H1 (cell line): ENCODE data around the gene CCDC191. TPM values are rescaled to one million over a fixed set of nuclear protein-coding genes. Genes with fewer than 3 reads are reported as not detected.

ENCODE experiments used
- CTCF ChIA-PET: fragments of 300-600 bp; sonication (Branson Sonifier 250); formaldehyde crosslinking; loops from one replicate; lab custom pipeline; 2021; ENCODE audit not compliant: partially characterized antibody; lab: Charles Lee
- POLR2A ChIA-PET: fragments of 300-600 bp; sonication (Branson Sonifier 250); formaldehyde crosslinking; loops from one replicate; lab custom pipeline; 2021; ENCODE audit warnings: inconsistent platforms; ENCODE audit not compliant: partially characterized antibody; lab: Charles Lee
- DNase-seq, 2 experiments: peaks; one replicate each; pipeline versions ENCODE4 v3.0.0 to v3.0.0-alpha.2; 2010 to 2022; ENCODE audit warnings: low spot score in 2 of 2, low read depth in 1 of 2, mixed read lengths in 1 of 2
- FAIRE-seq: peaks from 2 replicates; lab custom pipeline; 2011; peaks lifted over from hg19 to GRCh38; lab: Jason Lieb, UNC
- H2AFZ ChIP-seq: 2 replicates; pipeline ENCODE4 v1.8.1; 2012; ENCODE audit warnings: low read length, inconsistent platforms
- H2AK5ac ChIP-seq: 2 replicates; pipeline ENCODE4 v1.6.1; 2013; ENCODE audit warnings: low read depth, low read length
- H2BK120ac ChIP-seq: replicated peaks from 2 replicates; pipeline ENCODE3; 2013; ENCODE audit warnings: low read depth, low read length, inconsistent platforms
- H2BK12ac ChIP-seq: 2 replicates; pipeline ENCODE4 v1.6.1; 2013; ENCODE audit warnings: low read depth, low read length
- H2BK15ac ChIP-seq: 2 replicates; pipeline ENCODE4 v1.6.1; 2013; ENCODE audit warnings: low read length
- H2BK20ac ChIP-seq: 2 replicates; pipeline ENCODE4 v1.6.1; 2013; ENCODE audit warnings: low read length
- H2BK5ac ChIP-seq: 2 replicates; pipeline ENCODE4 v1.6.1; 2013; ENCODE audit warnings: low read depth, low read length
- H3K14ac ChIP-seq: 2 replicates; pipeline ENCODE4 v1.6.1; 2013; ENCODE audit warnings: inconsistent platforms; ENCODE audit not compliant: insufficient read length
- H3K18ac ChIP-seq: 2 replicates; pipeline ENCODE4 v1.6.1; 2013; ENCODE audit warnings: low read length; ENCODE audit errors: extremely low read depth
- H3K23ac ChIP-seq: 2 replicates; pipeline ENCODE4 v1.6.1; 2013; ENCODE audit warnings: inconsistent platforms; ENCODE audit not compliant: insufficient read length
- H3K23me2 ChIP-seq: 2 replicates; pipeline ENCODE4 v1.6.1; 2013; ENCODE audit warnings: low read depth, low read length
- H3K27ac ChIP-seq: 2 replicates; pipeline ENCODE4 v1.6.1; 2011; ENCODE audit warnings: low read depth, low read length, inconsistent platforms
- H3K27me3 ChIP-seq, 4 experiments: replicated peaks in 1 of 4; 1 replicate in 1 of 4; 2 replicates in 3 of 4; pipeline versions ENCODE4 v1.6.1 to v1.8.1; 2011 to 2013; ENCODE audit warnings: low read length in 3 of 4, mild to moderate bottlenecking in 3 of 4, inconsistent platforms in 2 of 4, mixed read lengths in 2 of 4, moderate library complexity in 1 of 4; ENCODE audit not compliant: control insufficient read depth in 3 of 4, insufficient read depth in 3 of 4; ENCODE audit errors: extremely low read depth in 1 of 4
- H3K36me3 ChIP-seq, 4 experiments: 2 replicates each; pipeline versions ENCODE4 v1.6.1 to v1.8.1; 2011 to 2013; ENCODE audit warnings: mild to moderate bottlenecking in 4 of 4, low read length in 3 of 4, moderate library complexity in 2 of 4, control low read depth in 1 of 4, inconsistent platforms in 1 of 4; ENCODE audit not compliant: insufficient read depth in 4 of 4, control insufficient read depth in 2 of 4
- H3K4ac ChIP-seq: replicated peaks from 2 replicates; pipeline ENCODE3; 2013; ENCODE audit warnings: low read length, low read depth, mixed read lengths, inconsistent platforms; ENCODE audit not compliant: insufficient read length
- H3K4me1 ChIP-seq, 4 experiments: replicated peaks in 1 of 4; 1 replicate in 1 of 4; 2 replicates in 3 of 4; pipeline versions ENCODE4 v1.6.1 to v1.8.1; 2011 to 2013; ENCODE audit warnings: low read length in 3 of 4, inconsistent platforms in 2 of 4, mixed read lengths in 1 of 4; ENCODE audit not compliant: insufficient read depth in 4 of 4, control insufficient read depth in 3 of 4
- H3K4me2 ChIP-seq, 2 experiments: 2 replicates each; pipeline versions ENCODE4 v1.6.1 to v1.8.1; 2011 to 2013; ENCODE audit warnings: low read depth in 2 of 2, low read length in 2 of 2, control low read depth in 1 of 2, inconsistent platforms in 1 of 2, mild to moderate bottlenecking in 1 of 2; ENCODE audit not compliant: insufficient read depth in 1 of 2
- H3K4me3 ChIP-seq, 4 experiments: fragments of 200-600, 300-600 bp in 1 of 4; sonication (generic), shearing (Covaris generic), sonication (Bioruptor Twin) in 1 of 4; 2 replicates each; pipeline versions ENCODE4 v1.5.1 to v1.8.1; 2011 to 2016; ENCODE audit warnings: low read length in 4 of 4, low read depth in 3 of 4, control low read depth in 2 of 4, inconsistent platforms in 2 of 4, mild to moderate bottlenecking in 2 of 4, mixed read lengths in 1 of 4, moderate library complexity in 1 of 4; ENCODE audit not compliant: insufficient read depth in 2 of 4; ENCODE audit errors: extremely low read depth in 1 of 4
- H3K56ac ChIP-seq: replicated peaks from 2 replicates; pipeline ENCODE3; 2013; ENCODE audit warnings: low read depth, mild to moderate bottlenecking, mixed read lengths, low read length, inconsistent platforms; ENCODE audit not compliant: insufficient read length
- H3K79me1 ChIP-seq: 2 replicates; pipeline ENCODE4 v1.6.1; 2013; ENCODE audit warnings: low read depth, low read length, control low read depth
- H3K79me2 ChIP-seq, 2 experiments: 2 replicates each; pipeline versions ENCODE4 v1.6.1 to v1.8.1; 2012 to 2013; ENCODE audit warnings: low read length in 2 of 2, mild to moderate bottlenecking in 2 of 2, inconsistent platforms in 1 of 2; ENCODE audit not compliant: insufficient read depth in 2 of 2, control insufficient read depth in 1 of 2
- H3K9ac ChIP-seq, 4 experiments: replicated peaks in 1 of 4; 1 replicate in 1 of 4; 2 replicates in 3 of 4; pipeline versions ENCODE4 v1.6.1 to v1.8.1; 2011 to 2013; ENCODE audit warnings: low read depth in 3 of 4, low read length in 3 of 4, control low read depth in 2 of 4, mild to moderate bottlenecking in 2 of 4, moderate library complexity in 2 of 4, inconsistent platforms in 1 of 4; ENCODE audit errors: extremely low read depth in 1 of 4
- H3K9me3 ChIP-seq, 2 experiments: 2 replicates each; pipeline versions ENCODE4 v1.6.1 to v1.8.1; 2012 to 2013; ENCODE audit warnings: mild to moderate bottlenecking in 2 of 2, moderate library complexity in 2 of 2, control low read depth in 1 of 2, inconsistent platforms in 1 of 2, low read depth in 1 of 2, low read length in 1 of 2, mixed read lengths in 1 of 2; ENCODE audit not compliant: insufficient read depth in 2 of 2
- H4K20me1 ChIP-seq, 2 experiments: replicated peaks in 1 of 2; 2 replicates each; pipeline versions ENCODE3 to v1.8.1; 2011 to 2013; ENCODE audit warnings: inconsistent platforms in 2 of 2, low read length in 2 of 2, mild to moderate bottlenecking in 1 of 2; ENCODE audit not compliant: insufficient read depth in 2 of 2, control insufficient read depth in 1 of 2
- H4K5ac ChIP-seq: 2 replicates; pipeline ENCODE4 v1.6.1; 2013; ENCODE audit warnings: low read length, low read depth, mixed read lengths, inconsistent platforms; ENCODE audit not compliant: insufficient read length
- H4K8ac ChIP-seq: 2 replicates; pipeline ENCODE4 v1.8.0; 2013; ENCODE audit warnings: mild to moderate bottlenecking, moderate library complexity, low read length, inconsistent platforms; ENCODE audit not compliant: insufficient read depth; ENCODE audit errors: extremely low read depth
- H4K91ac ChIP-seq: replicated peaks from 2 replicates; pipeline ENCODE3; 2013; ENCODE audit warnings: low read length, mixed read lengths, inconsistent platforms; ENCODE audit not compliant: insufficient read length
- BACH1 ChIP-seq: IDR thresholded peaks from 2 replicates; pipeline ENCODE4 v1.6.1; 2012; ENCODE audit warnings: low read length, improper control_type of control experiment
- GABPA ChIP-seq: IDR thresholded peaks from 2 replicates; pipeline ENCODE4 v1.6.1; 2011; ENCODE audit warnings: mild to moderate bottlenecking, low read length, moderate library complexity, borderline replicate concordance; ENCODE audit not compliant: insufficient read depth
- KDM5A ChIP-seq: fragments of 200-600 bp; IDR thresholded peaks from 2 replicates; pipeline ENCODE4 v1.7.1; 2012; ENCODE audit warnings: mild to moderate bottlenecking, low read length, inconsistent platforms, mixed read lengths
- POU5F1 ChIP-seq: IDR thresholded peaks from 2 replicates; pipeline ENCODE4 v1.6.1; 2011; ENCODE audit warnings: low read depth, mild to moderate bottlenecking, low read length, moderate library complexity
- polyA plus RNA-seq, 7 experiments: library from polyadenylated mRNA; depleted of rRNA in 3 of 7; stranded (reverse) in 5 of 7; unstranded in 2 of 7; fragments of >200 nt in 5 of 7; fragments of 200-250 nt in 2 of 7; gene quantifications; 1 replicate in 5 of 7; 2 replicates in 1 of 7; 4 replicates in 1 of 7; pipeline versions ENCODE4 v1.2.1 to v1.2.3, GENCODE V29; 2011 to 2013; ENCODE audit warnings: missing spikeins in 2 of 7, mixed read lengths in 2 of 7
- total RNA-seq: library from RNA; stranded (reverse); fragmentation: NEBNext Ultra II Directional; extraction: Animal tissue kit (Norgen Biotek cat#: 25700); gene quantifications from 2 replicates; pipeline ENCODE4 v1.2.1, GENCODE V29; 2021

CCDC191 gene
- total and polyA plus RNA-seq, 2 of the 8 experiments (the other 6 are each of a cell fraction or from before 2014, with no cell fraction given) = 0.65 to 1.3 TPM

DNA sequence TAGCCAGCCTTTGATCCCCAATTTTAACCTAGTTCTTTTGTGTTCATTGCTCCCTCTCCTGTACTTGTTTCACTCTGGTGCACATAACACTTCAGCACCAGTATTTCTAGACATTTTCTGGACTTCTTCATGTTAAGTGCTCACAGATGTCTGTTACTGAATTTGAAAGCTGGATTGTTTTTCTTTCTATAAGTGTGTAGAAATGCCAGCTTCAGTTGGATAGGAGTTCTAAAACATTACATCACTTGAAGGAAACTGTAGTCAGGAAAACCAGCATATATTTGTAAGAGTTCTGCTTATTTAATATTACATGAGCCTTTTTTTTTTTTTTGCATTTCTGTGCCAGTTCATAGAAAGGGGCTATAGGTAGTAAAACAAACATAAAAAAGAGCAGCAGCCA lies 21.8 kb upstream of the CCDC191 start:
- Histone ChIP-seq H3K36me3 (peaks cover 11 to 89% (median 61%) of the 10 kb centered on the region in 4 experiments), H2BK5ac (no peak overlapping the region), H3K4me3 (no peak overlapping the region), H3K27ac (no peak overlapping the region), H3K14ac (no peak overlapping the region), H3K79me2 (no peaks in the 10 kb centered on the region), H2BK15ac (no peak overlapping the region), H3K23ac (no peak overlapping the region), H2AK5ac (no peak overlapping the region), H3K56ac (no peak overlapping the region), H3K9ac (no peak overlapping the region), H3K23me2 (no peaks in the 10 kb centered on the region), H4K91ac (no peak overlapping the region), H2BK12ac (no peak overlapping the region), H3K79me1 (no peaks in the 10 kb centered on the region), H3K18ac (no peak overlapping the region), H4K8ac (no peak overlapping the region), H4K5ac (no peak overlapping the region), H3K9me3 (no peaks in the 10 kb centered on the region), H4K20me1 (peaks cover 0 to 5% of the 10 kb centered on the region in 2 experiments), H3K27me3 (no peaks in the 10 kb centered on the region), H3K4me2 (no peak overlapping the region), H3K4me1 (no peaks in the 10 kb centered on the region), H3K4ac (no peak overlapping the region)
- DNase-seq = no peak
- POLR2A ChIA-PET = no interaction called here
- TF ChIP-seq KDM5A = no peak
- no peak for TF ChIP-seq BACH1
- no peak for TF ChIP-seq GABPA
- TF ChIP-seq POU5F1 = no peak
- TF ChIP-seq, all 59 proteins: peak for 0
- H2AFZ ChIP-seq = no peak overlapping the region
- no peak for FAIRE-seq
- H2BK20ac ChIP-seq = no peak overlapping the region
- H2BK120ac ChIP-seq = no peak overlapping the region
- CTCF ChIA-PET = no interaction called here
